GM19468 (cell line): Measurements from ENCODE around the gene KTN1.

Source experiments
- ATAC-seq: cut with Tn5 transposase; IDR thresholded peaks from one replicate; pipeline ENCODE4 v1.9.1; 2021; ENCODE audit warnings: mild to moderate bottlenecking, moderate library complexity, moderate number of reproducible peaks; ENCODE audit not compliant: unreplicated experiment; ENCODE audit errors: extremely low read depth

KTN1 gene

GRCh38 chr14:55571125-55571889, 8.7 kb upstream of the KTN1 start:
- ATAC-seq = no peak

DNA sequence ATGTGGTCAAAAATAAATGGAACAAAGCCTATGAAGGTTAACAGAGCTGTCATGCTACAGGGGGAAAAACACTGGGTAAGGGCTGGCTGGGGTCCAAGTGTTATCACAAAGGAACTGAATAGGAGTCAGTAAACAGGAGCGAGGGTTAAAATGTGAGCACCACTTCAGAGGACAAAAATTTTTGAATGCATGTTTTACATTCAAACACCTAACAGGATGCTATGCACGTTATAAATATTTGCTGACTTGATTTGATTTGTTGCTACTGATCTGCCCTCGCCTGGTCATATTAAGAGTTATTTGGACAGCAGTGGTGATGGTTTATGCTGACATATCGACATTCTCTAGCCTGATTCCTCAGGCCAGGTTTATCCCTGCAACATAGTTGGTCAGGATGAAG, 7.4 kb upstream of the KTN1 start:
- no peak for ATAC-seq

- ATAC-seq = no peak
Observed at GRCh38 chr14:55574988-55575387, 5.0 kb upstream of the KTN1 start.

- no peak for ATAC-seq
Observed at GRCh38 chr14:55577229-55577628, 2.8 kb upstream of the KTN1 start.

- ATAC-seq = no peak
Observed at GRCh38 chr14:55578511-55578910, 1.5 kb upstream of the KTN1 start.

DNA sequence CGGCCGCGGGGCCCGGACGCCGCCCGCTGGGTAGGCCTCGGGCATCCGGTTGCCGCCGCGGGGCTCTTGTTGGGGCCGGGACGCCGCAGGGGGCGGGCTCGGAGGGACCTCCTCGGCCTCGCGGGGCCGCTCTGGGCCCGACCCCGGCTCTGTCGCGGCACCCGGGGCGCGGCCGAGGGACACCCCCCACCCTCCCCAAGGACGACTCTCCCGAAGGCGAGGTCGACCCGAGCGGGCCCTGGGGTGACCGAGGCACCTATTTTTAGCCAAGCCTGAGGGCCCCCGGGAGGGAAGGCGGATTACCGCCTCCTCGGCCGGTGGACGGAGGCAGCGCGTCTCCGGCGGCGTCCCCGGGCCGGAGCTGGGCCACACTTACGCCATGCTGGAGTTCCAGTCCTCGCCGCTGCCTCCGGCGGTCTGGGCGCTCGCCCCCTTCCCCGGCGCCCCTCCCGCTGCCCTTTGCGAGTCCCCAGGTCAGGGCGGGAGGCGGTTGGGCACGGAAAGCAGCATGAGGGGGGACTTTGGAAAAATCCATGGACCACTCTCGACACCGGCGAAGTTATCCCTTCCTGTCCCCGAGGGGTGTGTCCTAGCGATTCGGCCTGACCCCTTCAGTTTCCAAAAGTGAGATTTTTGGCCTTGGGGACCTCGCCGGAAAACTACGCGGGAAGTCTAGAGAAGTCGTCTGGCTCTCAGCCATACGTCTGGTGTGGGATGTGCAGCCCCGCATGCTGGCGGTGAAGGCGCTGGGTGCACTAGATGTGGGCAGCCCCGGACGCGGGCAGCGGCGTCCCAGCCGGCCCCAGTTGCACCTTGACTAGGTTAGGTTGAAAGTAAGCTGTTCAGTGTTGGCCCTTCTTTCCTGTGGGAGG, 699 bp downstream of the KTN1 start:
- no peak for ATAC-seq

- ATAC-seq = no peak
Observed at GRCh38 chr14:55581342-55581771, 1.4 kb downstream of the KTN1 start.

GRCh38 chr14:55582746-55583145, 2.7 kb downstream of the KTN1 start:
- no peak for ATAC-seq

DNA sequence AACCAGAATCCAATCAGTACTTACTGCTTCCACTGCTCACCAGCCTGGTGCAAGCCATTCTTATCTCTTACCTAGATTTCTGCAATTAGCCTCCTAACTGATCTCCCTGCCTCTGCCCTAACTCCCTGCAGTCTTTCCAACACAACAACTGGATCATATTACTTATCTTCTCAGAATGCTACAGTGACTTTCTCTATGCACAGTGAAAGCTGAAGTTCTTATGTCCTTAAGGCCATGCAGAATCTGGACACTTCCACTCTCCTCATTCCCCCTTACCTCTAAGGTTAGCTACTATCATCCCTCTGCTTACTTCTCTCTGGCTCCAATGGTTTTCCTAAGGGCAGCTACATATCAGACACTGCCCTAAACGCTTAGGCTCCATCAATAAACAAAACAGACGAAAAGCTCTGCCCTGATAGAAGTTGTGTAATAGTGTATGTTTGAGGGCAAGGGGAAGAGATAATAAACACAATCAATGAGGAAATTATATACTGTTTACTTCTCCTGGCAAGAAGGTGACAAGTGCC, 4.0 kb downstream of the KTN1 start:
- no peak for ATAC-seq

DNA sequence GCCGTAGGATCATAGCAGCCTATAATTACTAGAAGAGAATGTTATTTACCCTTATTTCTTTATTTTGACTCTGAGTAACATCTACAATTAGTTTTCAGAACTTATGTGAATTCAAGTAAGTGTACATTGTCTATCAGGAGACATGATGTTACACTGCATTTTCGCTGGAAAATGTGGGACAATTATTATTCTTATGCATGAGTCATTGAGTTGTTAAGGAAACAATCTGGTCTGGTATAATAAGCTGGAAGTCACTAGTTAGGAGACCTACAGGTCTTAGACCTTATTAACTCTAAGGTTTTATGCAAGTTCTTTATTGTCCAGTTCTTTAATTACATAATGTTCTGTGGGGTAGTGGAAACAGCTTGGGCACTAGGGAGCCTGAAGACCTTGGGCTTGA, 5.8 kb downstream of the KTN1 start:
- ATAC-seq = no peak

GRCh38 chr14:55586411-55586810, 6.4 kb downstream of the KTN1 start:
- no peak for ATAC-seq

- no peak for ATAC-seq
Observed at GRCh38 chr14:55587847-55588246, 7.8 kb downstream of the KTN1 start.

DNA sequence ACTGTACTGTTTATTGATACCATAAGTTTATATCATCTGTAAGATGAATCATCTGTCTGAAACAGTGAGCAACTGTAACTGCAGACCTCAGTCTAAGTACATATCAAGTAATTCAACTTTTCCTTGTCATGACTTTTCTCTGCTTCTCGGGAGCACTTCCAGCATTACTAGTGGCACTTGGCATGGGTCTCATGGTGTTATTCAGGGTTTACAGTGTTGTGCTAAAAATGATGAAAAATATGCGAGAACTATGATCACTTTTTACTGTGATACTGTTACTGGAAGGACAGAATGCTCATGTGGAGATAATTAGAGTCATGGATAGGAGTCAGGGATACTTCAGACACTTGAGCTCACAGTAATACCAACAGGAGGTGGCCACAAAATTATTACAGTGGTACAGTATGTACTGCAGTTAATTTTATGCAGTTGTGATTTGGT, 8.3 kb downstream of the KTN1 start:
- ATAC-seq = no peak

DNA sequence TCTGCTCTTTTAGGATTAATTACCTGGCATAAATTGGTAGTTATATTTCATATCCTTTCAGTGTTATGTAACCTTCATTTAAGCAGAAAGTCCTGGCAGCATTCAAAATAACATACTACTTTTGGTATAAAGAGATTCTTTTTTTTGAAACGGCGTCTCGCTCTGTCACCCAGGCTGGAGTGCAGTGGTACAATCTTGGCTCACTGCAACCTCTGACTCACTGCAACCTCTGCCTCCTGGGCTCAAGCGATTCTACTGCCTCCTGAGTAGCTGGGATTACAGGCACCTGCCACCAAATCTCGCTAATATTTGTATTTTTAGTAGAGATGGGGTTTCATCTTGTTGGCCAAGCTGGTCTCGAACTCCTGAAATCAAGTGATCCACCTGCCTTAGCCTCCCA, 9.2 kb downstream of the KTN1 start:
- ATAC-seq = no peak

GRCh38 chr14:55592436-55592835, 12.4 kb downstream of the KTN1 start:
- no peak for ATAC-seq

GRCh38 chr14:55593698-55594097, 13.7 kb downstream of the KTN1 start:
- ATAC-seq = no peak

DNA sequence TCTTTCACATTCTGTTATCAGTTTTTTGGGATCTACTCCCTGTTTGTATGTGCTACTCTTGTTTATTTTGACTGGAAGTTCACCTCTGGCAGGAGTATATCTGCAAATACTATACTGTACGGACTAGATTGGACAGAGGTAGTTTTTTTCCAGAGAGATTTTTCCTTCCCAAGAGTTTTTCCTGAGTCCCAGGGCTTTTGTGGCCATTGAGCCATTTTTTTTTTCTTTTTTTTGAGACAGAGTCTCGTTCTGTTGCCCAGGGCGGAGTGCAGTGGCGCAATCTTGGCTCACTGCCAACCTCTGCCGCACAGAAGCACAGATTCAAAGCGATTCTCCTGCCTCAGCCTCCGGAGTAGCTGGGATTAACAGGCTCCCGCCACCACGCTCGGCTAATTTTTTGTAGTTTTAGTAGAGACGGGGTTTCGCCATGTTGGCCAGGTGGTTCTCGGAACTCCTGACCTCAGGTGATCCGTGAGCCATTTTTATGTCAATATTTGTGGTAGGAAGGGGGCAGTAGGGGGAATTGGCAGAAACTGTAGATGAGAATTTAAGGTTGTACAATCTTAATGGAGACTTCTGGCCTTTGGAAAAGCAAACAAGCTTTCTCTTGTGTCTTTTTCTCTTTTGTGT, 19.4 kb downstream of the KTN1 start:
- no peak for ATAC-seq

GRCh38 chr14:55600784-55601561, 21.0 kb downstream of the KTN1 start:
- ATAC-seq = no peak

GRCh38 chr14:55603401-55603953, 23.5 kb downstream of the KTN1 start:
- ATAC-seq = no peak

DNA sequence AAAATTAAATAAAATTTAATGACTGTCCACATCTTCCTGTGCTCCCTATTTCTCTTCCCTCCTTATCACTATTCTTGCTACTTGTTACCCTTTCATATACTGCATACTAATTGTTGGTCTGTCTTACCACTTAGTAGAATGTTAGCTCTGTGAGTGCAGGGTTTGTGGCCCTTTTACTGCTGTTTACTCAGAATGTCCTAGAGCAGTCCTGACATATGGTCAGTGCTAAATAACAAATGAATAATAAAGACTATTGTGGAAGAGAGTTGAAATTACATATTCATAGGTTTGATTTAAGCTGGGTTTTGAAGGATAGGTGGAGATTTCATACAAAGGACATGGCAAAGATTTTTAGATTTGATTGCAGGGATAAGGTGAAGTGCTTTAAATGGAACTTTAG, 24.5 kb downstream of the KTN1 start:
- no peak for ATAC-seq
